ENCODE measurements around the gene TENM4. TPM values are rescaled to one million over a fixed set of nuclear protein-coding genes. Genes with fewer than 3 reads are reported as not detected.

Gene TENM4
- total RNA-seq, 1 donor from 2014 or later = 2.9 TPM

DNA sequence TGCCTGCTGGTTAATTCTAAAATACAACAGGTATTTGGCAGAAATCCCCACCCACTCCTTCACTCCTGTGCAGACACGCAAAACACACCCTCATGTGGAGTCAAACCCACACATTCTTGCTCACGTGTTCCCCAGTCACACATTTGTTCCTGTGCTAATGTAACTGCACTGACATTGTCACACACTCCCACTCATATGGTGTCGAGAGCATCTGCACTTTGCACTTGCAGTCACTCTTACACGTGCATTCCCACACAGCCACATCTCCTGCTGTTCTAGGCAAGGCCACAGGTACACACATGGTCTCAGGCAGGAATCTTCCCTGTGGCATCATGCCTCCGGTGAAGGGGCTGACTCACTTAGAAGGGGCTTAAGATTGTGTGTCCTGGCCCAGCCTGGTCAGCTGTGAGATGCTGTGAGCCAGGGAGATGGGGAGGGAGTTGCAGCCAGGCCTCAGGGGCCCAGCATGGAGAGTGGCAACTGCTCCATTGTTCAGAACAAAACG is 395.0 kb downstream of the TENM4 start:
- DNase-seq = no peak

DNA sequence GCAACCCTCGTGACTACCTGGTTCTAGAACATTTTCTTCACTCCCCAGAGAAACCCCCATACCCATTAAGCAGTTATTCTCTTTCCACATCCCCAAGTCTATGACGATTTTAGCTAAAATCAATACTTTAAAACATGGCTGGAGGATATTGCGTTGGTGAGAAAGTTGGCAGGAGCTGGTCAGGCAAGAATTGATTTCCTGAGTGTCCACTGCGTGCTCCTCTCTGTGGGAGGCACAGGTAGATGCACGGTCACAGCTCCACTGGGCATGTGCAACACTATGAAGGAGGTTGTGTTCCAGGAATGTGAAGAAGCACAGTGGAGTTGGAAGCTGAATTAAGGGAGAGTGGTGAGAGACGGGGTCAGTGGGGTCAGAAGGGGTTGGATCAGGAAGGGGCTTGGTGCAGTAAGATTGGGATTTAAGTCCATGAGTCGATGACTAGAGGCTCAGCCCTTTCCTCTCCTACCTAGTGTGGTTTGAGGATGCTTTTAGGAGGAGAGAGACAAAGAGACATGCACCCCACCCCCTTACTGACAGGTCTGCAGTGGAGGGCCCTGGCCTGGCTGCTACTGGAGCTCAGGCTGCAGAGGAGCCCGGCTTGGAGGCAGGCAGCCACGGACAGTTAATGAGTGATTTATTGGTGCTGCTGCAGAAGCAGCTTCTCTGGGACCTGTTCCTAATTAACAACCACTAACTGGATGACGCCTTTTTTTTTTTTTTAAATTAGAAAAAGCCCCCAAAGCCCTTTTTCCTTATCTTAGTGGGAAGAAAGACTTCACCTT is 395.6 kb downstream of the TENM4 start:
- no peak for DNase-seq

- no peak for DNase-seq
Observed at GRCh38 chr11:79044201-79044600, 396.6 kb downstream of the TENM4 start.

- DNase-seq = no peak
Observed at GRCh38 chr11:79043726-79044125, 397.1 kb downstream of the TENM4 start.

GRCh38 chr11:79042824-79043223 is 398.0 kb downstream of the TENM4 start:
- DNase-seq = no peak

GRCh38 chr11:79040348-79040747 is 400.5 kb downstream of the TENM4 start:
- DNase-seq = no peak

DNA sequence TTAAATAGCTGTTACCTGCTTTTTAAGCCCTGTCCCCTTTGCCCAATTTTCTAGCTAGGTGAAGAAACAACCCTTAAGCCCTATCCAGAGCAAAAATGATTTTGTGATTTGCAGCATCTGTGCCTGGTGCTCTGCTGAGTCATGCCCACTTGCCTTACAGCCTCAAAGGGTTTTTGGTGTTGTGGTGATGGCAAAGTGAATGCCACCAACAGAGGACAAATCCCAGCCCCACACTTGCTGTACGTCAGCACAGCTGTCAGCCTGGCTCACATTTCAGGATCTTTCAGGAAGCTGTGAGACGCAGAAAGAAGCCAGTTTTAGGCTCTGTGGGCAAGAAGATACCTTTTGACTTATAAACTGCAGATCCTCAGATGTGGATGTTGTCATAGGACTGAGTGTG is 401.7 kb downstream of the TENM4 start:
- no peak for DNase-seq

- no peak for DNase-seq
Observed at GRCh38 chr11:79035881-79036280, 404.9 kb downstream of the TENM4 start.

GRCh38 chr11:79033833-79034232 is 407.0 kb downstream of the TENM4 start:
- no peak for DNase-seq

GRCh38 chr11:79030448-79030847 is 410.4 kb downstream of the TENM4 start:
- no peak for DNase-seq

- DNase-seq = no peak
Observed at GRCh38 chr11:79028225-79028624, 412.6 kb downstream of the TENM4 start.

- no peak for DNase-seq
Observed at GRCh38 chr11:79026803-79027445, 413.9 kb downstream of the TENM4 start.

DNA sequence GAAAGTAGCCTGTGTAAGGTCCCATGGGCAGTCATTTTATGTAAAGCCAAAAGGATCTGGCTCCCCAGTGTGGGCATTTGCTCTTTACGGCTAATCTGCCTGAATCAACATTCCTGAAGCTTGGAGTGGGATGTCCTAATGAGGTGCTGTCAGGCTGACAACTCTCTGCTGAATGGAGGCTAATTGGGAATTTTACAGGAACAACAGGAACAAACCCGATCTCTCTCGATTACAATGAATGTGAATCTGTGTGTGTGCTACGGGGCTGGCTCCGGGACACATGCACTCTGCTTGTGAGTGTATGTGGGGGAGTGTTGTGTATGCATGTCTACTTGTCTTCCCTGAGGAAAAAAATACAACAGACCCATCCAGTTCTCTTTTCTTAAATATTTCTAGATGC is 415.2 kb downstream of the TENM4 start:
- DNase-seq = no peak

- DNase-seq = no peak
Observed at GRCh38 chr11:79025097-79025496, 415.7 kb downstream of the TENM4 start.

DNA sequence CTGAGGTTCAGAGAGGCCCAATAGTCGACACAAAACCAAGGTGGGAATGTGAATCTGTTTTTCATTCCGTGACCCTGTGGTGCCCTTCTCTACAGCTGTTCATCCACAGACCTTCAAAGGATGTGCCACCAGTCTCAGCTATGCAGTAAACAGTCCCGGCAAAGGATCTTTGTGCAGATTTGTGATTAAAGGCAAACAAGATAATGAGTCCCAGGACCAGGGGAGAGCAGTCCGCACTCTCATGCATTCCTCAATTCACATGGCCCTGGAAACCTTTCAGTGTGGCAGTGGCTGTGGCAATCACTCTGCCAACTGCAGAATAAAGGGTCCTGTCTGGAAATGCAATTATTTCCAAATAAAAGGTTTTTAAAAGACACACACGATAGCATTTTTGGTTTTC is 418.6 kb downstream of the TENM4 start:
- no peak for DNase-seq

- no peak for DNase-seq
Observed at GRCh38 chr11:79021601-79022000, 419.2 kb downstream of the TENM4 start.

DNA sequence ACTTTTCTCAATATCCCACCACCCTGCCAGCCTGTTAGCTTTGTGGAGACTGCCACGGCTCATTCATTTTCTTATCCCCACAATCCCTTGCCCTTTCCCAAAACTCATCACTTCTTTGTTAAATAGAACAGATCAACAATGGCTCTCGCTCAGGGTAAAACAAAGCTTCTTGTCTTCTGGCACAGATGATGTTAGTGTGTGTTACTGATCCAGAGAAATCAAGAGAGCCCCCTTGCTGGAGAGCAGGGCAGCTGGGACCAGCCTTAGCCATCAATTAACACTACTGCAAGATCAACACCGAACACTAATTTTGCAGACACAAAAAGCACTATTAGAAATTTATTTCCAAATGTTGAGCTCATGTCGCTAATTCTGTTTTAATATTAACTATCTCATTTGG is 420.9 kb downstream of the TENM4 start:
- DNase-seq = no peak

DNA sequence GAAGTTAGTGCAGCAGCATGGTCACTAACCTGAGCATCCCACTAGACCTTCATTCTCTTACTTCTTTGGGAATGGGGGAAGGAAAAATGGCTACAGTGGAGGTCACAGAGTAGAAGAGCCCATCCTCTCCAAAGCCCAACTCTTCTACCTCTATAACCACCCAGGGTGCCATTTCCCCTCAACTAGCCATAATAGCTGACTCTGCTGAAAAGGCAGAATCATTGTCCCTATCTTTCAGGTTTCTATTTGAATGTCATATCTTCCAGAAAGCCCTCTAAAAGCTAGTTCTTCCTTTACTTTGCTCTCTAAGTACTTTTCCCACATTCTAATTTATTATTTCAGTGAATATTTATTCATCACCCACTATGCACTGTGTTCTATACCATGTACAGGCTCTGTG is 421.6 kb downstream of the TENM4 start:
- no peak for DNase-seq

DNA sequence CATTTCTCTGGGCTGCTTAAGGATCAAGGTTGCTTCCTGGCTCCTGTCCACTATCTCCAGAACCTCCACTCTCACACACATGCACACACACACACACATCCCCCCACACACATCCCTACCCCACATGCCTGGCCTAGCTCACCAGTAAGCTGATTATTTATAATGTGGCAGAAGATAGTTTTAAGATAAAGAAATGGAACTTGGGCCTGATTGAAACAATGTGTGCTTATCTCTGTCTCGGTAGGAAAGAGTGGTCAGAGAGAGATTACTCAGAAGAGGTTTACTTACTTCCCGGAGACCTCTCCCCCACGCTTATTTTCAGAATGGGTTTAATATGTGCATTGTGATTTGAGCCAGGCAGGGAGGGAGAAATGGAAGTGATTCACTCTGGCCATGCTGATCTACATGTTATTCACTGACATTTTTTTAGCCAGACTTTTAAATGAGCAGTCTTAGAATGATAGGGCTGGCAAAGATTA is 422.4 kb downstream of the TENM4 start:
- DNase-seq = peak; percentile 54

- no peak for DNase-seq
Observed at GRCh38 chr11:79017811-79018210, 423.0 kb downstream of the TENM4 start.

GRCh38 chr11:79013509-79013908 is 427.3 kb downstream of the TENM4 start:
- no peak for DNase-seq

- DNase-seq = no peak
Observed at GRCh38 chr11:79011357-79011756, 429.5 kb downstream of the TENM4 start.

DNA sequence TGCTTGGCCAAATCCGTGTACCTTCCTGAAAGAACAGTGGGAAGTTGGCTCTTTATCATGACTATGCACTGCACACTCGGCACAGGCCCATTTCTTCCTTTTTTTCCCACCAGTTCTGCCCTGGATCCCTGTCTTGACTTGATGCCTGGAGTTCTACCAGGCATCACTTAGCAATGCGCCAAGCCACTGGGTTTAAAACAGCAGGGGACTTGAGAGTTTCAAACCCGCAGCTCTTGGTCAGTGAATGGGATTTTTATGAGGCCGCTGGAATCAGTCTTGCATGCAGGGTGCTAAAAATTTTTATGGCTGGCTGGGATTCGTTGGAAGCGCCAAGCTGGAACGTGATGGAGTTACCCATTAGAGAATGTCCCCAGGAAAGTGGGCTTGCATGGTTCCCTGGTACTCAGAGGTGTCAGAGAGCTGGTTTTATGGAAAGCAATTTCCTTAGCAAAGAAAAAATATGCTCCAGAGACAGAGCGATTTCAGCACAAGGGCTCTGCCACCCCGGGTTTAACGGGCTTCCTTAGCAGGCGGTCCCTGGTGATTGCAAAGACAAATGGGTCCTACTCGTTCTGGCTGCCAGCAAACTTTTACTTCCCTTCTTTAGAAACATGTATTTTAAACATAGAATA is 432.9 kb downstream of the TENM4 start:
- DNase-seq = no peak

DNA sequence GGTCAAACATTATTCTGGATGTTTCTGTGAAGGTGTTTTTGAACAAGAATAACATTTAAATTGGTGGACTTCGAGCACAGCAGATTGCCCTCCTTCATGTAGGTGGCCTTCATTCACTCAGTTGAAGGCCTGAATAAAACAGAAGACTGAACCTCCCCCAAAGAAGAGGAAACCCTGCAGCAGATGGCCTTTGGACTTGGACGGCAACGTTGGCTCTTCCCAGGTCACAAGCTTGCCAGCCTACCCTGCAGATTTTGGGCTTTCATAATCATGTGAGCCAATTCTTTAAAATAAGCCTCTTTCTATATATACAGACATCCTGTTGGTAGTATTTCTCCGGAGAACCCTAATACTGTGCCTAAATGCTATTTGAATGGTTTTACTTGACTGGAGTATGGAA is 434.0 kb downstream of the TENM4 start:
- no peak for DNase-seq

Data from dermis blood vessel endothelial cell (primary cell).